Effector CD8-positive, alpha-beta T cell (primary cell): ENCODE measurements around the gene ZNF516.

Source experiments
- DNase-seq: peaks from one replicate; lab custom pipeline; 2025; lab: John Stamatoyannopoulos, UW

Gene ZNF516

DNA sequence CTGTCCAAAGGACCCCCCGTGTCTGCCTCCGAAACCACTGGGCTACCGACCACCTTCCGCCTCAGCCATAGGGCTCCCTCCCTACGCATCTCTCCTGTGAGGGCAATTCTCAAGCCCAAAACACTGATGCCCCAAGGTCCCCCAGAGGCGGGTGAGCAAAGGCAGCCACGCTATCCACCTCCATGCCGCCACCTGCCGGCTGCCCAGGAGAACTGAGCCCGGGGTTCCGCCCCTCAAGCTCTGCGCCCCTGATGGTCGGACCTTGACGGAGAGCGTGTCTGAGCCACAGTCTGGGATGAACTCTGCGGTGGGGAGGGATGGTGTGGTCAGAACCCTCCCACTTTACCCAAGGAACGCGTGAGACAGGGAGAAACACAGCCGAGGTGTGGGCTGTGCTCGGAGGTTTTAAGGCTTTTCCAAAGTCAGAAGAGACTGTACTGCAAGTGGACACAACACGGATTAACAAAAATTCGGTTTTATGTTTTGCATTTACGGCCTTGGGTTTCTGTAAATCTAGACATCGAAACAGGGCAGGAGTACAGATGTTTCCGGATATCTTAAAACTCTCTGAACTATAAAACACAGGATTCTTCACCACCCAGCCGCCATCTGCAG lies 114.1 kb downstream of the ZNF516 start:
- DNase-seq, result no peak

DNA sequence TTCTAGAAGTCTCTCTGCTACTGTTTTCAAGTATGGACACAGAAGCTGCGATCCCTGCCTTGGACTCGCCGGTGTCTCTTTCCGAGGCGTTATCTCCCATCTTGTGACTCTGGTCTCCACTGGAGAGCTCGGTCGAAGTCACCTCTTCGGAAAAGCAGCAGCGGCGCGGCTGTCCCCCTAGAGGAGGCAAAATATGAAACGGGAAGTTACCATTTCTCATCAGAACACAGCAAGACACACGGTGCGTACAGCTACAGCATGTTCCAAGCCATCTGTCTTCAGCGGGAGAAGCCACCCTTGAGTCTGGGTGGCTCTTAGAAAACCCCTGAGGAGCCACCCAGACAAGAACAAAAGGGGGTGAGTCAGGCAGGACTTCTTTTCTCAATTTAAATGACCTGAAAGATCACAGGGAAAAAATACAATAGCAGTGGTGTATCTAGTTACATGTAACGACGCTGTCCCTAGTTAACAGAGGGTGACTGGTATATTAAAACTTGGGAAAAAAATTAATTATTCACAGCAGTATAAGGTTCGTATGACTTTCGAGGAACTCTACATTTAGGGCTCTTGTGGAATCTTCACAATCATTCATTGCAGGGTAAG lies 114.8 kb downstream of the ZNF516 start:
- DNase-seq, result no peak

- no peak for DNase-seq
These were observed 115.6 kb downstream of the ZNF516 start for GRCh38 chr18:76379226-76380126.

DNA sequence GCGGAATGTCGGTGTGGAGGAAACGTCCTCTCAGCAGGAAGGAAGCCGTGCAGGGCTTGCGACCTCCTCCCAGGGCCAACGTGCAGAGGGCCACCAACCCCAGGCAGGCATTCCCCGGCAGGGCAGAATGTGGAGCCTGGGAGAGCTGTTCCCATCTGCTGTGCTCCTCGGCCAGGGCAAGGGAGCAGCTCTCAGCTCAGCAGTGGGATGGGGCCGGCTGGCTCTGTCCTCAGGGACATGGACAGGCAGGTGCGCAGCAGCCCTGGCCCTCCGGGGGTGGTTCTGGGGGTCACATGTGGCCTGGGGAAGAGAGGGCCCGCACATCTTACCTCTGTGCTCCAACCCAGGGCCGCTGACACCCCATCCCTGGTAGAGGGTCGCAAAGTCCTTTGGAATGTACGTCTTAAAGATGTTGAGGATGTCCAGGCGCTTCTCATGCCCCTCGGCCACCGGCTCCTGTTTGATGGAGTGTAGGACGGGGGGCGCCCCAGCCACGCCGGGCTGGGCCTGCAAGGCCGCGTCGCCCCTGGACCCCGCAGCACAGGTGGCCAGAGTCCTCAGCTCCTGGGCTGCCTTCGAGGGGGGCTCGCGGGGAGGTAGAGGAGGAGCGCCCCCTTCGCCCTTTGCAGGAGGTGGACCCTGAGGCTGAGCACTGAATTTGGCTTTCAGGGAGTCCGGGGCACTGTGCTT lies 116.4 kb downstream of the ZNF516 start:
- DNase-seq, result no peak

DNA sequence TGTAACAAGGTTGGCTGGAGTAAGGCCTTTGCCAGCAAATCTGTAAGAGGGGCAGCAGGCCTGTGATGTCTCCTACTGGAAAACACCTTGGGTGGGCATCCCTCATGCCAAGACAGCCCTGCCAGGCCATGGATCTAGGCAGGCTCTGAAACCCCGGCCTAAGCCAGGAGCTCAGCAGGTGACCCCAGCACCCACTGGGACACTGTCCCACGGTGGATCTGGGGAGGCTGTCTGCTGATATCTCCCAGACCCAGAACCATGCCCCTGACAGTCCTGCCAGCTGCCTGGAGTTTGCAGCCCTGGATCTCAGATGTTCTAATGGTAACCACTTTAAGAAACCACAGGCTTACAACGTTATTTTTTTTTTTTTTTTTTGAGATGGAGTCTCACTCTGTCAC lies 117.7 kb downstream of the ZNF516 start:
- no peak for DNase-seq

GRCh38 chr18:76376668-76377358 lies 118.2 kb downstream of the ZNF516 start:
- DNase-seq, result no peak

GRCh38 chr18:76376225-76376624 lies 118.8 kb downstream of the ZNF516 start:
- DNase-seq, result no peak

DNA sequence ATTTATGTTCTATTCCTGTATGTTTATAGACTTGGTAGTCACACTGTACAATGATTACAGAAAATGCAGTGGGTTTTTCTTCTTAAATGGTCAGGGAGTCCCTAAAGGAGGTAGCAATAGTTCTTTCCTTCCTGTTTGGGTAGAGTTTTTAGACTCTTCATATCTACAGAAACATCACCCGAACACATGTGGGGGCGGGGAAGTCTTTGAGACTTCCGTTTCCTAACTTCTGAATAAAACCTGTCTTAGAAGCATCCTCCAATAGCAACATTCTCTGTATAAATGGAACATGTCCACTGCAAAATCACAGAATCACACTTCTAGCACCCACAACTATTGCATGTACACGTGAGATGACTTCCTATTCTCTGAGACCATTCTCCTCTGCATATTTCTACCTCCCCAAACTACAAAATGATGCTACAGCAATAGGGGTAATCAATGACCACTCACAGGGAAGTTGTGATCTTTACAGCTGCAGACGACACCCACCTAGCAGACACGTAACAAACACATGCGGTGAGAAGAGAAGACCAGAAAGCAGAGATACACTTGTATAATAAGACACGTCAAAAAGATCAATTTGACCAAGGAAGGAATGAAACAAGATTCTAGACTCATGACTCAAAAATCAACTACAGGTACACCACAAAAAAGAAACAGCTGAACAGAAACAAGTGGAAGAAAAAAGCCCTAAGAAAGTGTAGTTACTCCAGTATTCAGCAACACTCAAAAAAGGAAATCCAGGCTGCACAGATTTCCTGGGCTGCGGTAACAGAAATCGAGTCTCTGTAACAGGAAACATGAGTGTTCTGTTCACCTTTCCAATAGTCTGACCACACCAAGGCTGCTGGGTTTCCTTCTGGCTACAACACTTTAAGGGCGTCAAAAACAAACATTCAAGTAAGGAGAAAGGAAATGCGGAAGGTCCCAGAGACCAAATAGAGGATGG lies 120.4 kb downstream of the ZNF516 start:
- DNase-seq, result no peak

- DNase-seq, result no peak
These were observed 121.7 kb downstream of the ZNF516 start for GRCh38 chr18:76373297-76373696.

DNA sequence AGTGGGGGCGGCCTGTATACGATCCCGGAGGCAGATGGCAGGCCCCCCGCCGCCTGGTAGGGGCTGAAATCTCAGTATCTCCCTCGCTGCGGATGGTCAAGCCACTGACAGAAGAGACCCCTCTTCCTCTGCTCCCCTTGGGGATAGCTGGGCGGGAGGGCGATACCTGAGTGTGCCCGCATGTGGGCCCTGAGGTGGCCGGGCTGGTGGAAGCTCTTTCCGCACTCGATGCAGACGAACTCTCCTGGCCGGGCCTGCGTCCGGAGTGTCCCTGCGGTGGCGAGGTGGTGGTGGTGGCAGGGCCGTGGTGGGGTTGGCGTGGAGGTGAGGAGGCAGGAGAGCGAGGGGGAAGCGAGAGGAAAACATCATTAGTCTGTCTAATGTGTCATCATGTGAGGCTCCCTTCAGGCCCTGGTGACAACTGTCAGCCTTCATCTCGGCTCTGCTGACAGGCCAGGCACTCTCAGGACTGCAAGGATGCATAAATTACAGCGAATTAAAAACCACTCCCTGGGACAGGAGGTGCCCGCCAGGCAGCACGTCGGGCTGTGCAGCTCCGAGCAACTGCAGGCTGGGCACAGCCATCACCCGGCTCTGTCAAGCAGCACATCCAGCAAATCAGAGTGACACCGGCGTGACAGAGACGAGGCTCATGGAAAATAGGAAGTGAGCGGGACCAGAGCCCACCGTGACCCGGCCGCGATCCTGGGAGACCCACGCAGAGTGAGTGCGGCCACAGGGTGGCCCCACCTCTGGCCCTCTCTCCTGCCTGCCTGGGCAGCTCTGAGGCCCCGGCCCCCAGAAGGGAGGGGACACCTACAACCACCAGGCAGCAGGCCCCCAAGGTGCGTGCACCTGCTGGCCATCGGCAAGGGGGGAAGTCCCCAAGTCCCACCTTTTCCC lies 123.5 kb downstream of the ZNF516 start:
- DNase-seq, result no peak

- DNase-seq, result no peak
These were observed 124.4 kb downstream of the ZNF516 start for GRCh38 chr18:76370686-76371085.

DNA sequence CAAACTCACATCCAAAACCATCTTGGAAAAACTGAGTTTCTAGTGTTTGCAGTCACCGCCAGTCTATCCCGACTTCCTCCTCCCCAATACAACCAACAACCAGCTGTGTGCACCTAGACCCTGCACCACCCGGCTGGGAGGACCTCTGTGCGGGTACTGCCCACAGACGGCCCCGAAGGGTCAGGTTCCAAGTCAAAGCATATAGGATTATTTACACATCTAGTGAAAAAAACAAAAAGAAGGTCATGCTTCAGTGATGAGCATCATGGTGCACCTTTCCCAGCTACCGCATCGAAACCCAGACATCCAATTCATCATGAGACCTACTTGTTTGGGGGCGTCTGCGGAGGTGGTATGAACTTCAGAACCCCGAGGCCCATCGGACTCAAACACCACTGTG lies 124.8 kb downstream of the ZNF516 start:
- no peak for DNase-seq

GRCh38 chr18:76369791-76370190 lies 125.3 kb downstream of the ZNF516 start:
- no peak for DNase-seq

DNA sequence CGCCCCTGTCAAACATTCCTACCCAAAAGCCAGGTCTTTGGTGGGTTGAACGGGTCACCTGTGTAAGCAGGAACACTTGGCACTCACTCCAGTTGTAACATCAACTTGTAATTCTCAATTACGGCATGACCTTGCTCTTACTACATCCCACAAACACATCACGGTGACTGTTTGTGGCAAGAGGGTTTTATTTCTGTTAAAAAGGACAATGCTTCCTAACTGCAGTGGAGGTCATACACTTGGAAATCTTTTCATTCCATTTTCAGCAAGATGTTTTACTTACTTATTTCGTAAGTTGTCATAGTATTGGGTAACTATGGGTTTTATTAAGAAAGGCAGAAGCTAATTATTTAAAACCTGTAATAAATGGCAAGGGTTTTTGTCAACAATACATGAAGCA lies 126.1 kb downstream of the ZNF516 start:
- no peak for DNase-seq

- no peak for DNase-seq
These were observed 126.8 kb downstream of the ZNF516 start for GRCh38 chr18:76368271-76368670.

- DNase-seq, result no peak
These were observed 127.6 kb downstream of the ZNF516 start for GRCh38 chr18:76367168-76368125.

GRCh38 chr18:76365561-76365960 lies 129.5 kb downstream of the ZNF516 start:
- DNase-seq, result no peak
